NCI-H446 (cell line): ENCODE measurements around the gene PAIP2.
A peak's percentile ranks its signal among the peaks of the same experiment; 100 is the strongest.
"Not testable (repeated sequence)": the region's sequence is repeated elsewhere in the genome, so short reads cannot be mapped to it uniquely, and the experiment has no call there.

Experiments
- DNase-seq, 2 experiments: peaks; one replicate each; lab custom pipeline; 2025; lab: John Stamatoyannopoulos, UW

PAIP2 gene

GRCh38 chr5:139392324-139392677, 50.6 kb downstream of the PAIP2 start:
- no peak for DNase-seq

- no peak for DNase-seq
Measured at GRCh38 chr5:139392678-139393496, 51.2 kb downstream of the PAIP2 start.

GRCh38 chr5:139393497-139394122, 52.0 kb downstream of the PAIP2 start:
- no peak for DNase-seq

DNA sequence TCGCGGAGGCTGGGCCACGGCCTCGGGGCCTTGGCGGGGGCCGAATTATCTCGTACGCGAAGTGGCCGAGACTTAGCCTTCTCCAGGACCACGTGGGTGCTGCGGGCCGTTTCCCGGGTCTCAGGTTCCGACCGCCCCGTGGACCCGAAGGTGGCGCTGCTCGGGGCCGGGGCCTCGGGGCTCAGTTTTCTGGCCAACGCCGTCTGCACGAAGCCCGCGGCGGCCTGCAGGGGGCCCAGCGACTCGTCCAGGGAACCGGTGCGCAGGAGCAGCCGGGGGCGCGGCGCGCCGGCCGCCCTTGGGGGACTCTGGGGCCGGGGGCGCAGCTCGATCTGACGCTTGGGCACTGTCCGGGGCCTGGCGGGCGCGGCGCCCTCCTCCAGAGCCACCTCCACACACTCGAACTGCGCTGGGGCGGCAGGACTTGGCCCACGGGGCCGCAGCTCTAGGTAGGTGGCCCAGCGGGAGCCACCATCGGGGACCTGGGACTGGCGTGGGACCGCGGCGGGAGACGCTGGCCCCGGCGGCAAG, 52.5 kb downstream of the PAIP2 start:
- no peak for DNase-seq

- no peak for DNase-seq
Measured at GRCh38 chr5:139394654-139395566, 53.3 kb downstream of the PAIP2 start, which contains the start of gene PROB1. Gene PROB1 (minus strand): TSS chr5:139395104. CDS start chr5:139395081, 23 bp downstream.

DNA sequence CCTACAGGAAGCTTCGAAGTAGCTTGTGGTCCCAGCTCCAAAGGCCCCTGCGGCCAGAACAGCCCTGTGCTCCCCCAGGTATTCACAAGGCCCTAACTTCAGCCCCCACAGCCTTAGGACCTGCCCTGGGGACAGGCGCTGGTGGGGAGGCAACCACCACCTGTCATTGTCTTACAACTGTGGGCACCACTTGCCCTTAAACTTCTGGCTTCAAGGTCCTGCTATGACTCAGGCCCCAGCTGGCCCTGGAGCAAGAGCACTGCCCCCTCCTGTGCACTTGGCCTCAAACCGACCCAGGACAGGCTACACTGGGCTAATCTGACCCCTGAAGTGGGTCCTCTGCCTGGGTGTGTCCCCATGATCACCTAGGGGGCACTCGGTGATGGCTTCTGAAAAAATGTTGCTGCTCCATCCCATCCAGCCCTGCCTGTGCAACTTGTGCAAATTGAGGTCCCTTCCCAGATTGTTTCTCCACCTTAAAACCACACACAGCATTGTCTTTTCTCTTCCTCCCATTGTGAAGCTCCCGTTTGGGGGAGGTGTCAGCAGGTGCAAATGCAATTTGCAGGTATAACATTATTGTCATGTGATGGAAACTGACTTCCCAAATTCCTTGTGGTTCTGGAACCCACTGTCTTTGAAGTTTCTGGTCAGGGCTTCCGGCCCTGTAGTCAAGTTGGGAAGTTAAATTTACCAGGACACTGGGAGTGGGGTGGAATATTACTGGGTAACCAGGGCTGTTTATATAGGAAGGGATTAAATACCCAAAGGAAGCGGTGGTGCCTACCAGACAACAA, 54.4 kb downstream of the PAIP2 start:
- DNase-seq = no peak

DNA sequence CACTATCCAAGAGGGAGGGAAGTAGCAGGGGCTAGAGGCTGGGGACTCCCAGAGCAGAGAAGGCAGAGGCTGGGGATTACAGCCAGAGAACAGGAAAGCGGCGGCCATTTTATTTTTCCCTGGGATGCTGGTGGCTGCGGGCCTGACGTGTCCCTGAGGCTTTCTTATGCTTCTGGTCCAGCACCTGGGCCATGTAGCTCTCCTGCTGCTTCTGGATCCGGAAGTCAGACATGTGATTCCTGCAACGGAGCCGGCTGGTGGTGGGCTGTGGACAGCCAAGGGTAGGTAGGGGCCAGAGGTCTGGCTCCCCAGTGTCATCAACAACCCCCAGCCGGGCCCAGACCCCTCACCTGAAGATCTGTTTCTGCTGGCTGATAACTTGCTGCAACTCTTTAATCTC, 55.0 kb downstream of the PAIP2 start:
- DNase-seq = no peak

- DNase-seq = peak in 1 of 2 experiments; percentile 47
Measured at GRCh38 chr5:139397921-139398320, 56.3 kb downstream of the PAIP2 start.

GRCh38 chr5:139399501-139400121, 58.0 kb downstream of the PAIP2 start:
- no peak for DNase-seq

DNA sequence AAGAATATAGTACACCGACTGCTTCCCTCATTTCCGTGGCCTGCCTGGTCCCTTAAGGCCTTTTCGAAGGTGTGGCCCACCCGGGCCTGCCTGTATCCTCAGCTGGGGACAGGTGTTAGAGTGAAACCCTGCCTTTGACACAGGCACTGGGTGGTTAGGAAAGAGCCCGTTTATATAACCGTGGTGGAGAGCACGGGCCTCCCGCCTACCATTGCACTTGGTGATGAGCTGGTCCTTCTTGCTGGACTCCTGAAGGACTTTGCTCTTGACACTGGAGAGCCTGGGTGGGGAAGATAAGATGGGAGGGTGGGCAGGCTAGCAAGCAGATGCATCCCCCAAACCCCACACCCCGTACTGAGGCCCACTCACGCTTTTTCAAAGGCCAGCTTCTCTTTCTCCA, 59.9 kb downstream of the PAIP2 start:
- no peak for DNase-seq

GRCh38 chr5:139402561-139403158, 61.0 kb downstream of the PAIP2 start:
- peak in 1 of 2 experiments; percentile 49 for DNase-seq

DNA sequence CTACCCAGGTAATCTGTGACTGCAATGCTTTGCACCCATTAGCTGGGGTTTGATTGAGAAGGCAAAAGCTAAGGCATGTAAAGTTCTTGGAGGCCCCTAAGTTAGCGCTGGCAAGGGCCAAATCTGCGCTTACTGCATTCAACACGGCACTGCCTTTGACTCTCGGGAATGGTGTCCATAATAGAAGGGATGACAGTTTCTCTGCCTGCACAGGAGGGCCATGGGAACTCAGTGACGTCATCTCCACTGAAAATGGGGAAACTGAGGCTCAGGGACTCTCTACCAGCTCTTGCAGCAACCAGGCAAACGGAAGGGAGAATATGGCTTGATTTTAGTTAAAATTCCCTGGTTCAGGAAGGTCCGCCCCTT, 61.7 kb downstream of the PAIP2 start:
- no peak for DNase-seq

GRCh38 chr5:139403787-139404483, 62.3 kb downstream of the PAIP2 start, which contains the start of gene SPATA24:
Gene SPATA24 (minus strand): TSS chr5:139404089. CDS start chr5:139404060, 29 bp downstream.
- DNase-seq = peak; percentile 96 to 97

- DNase-seq = no peak
Measured at GRCh38 chr5:139404484-139404840, 62.8 kb downstream of the PAIP2 start.

GRCh38 chr5:139406963-139407362, 65.3 kb downstream of the PAIP2 start:
- no peak for DNase-seq

DNA sequence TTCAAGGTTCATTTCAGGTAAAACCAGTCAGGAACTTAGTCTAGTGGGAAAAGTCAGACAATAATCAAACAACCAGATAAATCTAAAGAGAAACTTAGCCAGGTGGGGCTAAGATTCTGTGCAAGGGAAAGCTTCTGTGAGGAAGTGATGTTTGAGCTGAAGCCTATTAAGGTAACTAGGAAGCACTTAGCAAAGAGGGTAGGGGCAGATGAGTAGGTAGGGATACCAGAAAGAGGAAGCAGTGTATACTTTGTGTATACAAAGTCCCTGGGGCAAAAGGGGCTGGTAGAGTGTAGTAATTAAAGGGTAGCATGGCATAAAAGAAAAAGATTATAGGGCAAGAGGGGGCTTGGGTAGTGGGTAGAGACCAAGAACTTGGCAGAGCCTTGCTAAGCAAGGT, 65.9 kb downstream of the PAIP2 start:
- DNase-seq = no peak

- no peak for DNase-seq
Measured at GRCh38 chr5:139408191-139408590, 66.5 kb downstream of the PAIP2 start.

- not testable (repeated sequence) for DNase-seq
Measured at GRCh38 chr5:139409116-139409515, 67.5 kb downstream of the PAIP2 start.

DNA sequence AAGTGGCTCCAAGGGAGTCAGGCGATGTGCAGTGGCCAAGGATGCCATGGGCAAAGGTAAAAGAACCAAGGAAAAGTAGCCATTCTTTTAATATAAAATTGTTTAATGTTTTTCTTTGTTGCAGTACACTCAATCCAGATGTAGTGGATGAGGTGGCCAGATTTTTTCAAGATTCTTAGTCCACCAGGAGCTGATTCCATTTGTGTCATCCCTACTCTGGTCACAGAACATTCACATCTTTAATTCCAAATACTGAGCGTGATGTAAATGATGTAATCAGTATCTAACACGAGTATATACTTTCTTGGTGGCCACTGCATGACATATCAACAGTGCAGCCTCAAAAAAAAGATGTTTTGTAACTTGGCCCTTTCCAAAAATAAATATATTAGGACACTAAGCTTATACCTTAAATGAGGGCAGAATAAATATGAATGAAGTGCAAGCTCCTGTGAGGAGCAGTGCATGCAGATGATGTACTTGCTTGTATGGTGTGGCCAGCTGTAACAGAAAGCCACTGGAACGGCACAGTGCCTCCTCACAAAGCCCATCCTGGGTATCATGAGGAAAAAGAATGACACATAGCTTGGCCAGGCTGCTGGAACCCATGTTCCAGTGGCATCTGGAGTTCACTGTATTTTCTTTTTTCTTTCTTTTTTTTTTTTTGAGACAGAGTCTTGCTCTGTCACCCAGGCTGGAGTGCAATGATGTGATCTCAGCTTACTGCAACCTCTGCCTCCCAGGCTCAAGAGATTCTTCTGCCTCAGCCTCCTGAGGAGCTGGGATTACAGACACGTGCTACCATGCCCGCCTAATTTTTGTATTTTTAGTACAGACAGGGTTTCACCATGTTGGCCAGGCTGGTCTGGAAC, 68.7 kb downstream of the PAIP2 start:
- no peak for DNase-seq
